ENCODE measurements around the gene KDM3A. TPM values are rescaled to one million over a fixed set of nuclear protein-coding genes. Genes with fewer than 3 reads are reported as not detected.

The KDM3A gene
- total RNA-seq, 1 experiment from 2014 or later: 34.2 TPM

DNA sequence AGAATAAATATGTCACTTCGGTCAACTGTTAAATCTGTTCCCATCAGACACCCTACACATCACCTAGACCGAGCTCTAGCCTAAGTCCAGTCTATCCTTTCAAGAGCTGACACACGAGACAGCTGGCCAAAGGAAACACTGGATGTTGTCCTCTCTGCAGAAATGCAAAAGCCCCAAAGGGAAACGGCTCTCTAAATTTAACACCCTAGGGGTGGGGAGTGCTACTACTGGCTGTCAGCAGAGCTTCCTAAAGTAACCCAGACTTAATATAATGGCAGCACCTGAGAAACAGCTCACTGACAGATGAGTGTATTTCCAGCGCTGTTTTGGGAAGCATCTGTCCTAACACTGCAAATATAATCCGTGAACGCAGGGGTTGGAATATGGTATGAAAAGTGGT lies 66.4 kb downstream of the KDM3A start:
- Mint-ChIP-seq H3K4me3 (no peak overlapping the region), H3K36me3 (peaks cover 25% of the 10 kb centered on the region), H3K27ac (no peak overlapping the region), H3K9me3 (peaks cover 6% of the 10 kb centered on the region), H3K4me1 (no peaks in the 10 kb centered on the region), H3K27me3 (ENCODE audit: low read depth) (no peaks in the 10 kb centered on the region)
- no peak for DNase-seq (ENCODE audit: low spot score)
- CTCF ChIA-PET: no interaction called here
- POLR2A ChIA-PET: interaction anchor here (0.5 kb wide), 1 partner anchor 75 kb away, joined by 3 read pairs; no protein-coding TSS in a partner anchor
- no peak for ATAC-seq
- TF ChIP-seq E2F1 (CRISPR knock-in tag; IDR thresholded peaks at IDR 0.05) (no peak), FOXP1 (CRISPR knock-in tag; IDR thresholded peaks at IDR 0.05; ENCODE audit: borderline replicate concordance) (no peak), ERG (CRISPR knock-in tag; IDR thresholded peaks at IDR 0.05) (no peak), ATF1 (CRISPR knock-in tag; IDR thresholded peaks at IDR 0.05) (no peak)
- TF ChIP-seq, protein P1, sequence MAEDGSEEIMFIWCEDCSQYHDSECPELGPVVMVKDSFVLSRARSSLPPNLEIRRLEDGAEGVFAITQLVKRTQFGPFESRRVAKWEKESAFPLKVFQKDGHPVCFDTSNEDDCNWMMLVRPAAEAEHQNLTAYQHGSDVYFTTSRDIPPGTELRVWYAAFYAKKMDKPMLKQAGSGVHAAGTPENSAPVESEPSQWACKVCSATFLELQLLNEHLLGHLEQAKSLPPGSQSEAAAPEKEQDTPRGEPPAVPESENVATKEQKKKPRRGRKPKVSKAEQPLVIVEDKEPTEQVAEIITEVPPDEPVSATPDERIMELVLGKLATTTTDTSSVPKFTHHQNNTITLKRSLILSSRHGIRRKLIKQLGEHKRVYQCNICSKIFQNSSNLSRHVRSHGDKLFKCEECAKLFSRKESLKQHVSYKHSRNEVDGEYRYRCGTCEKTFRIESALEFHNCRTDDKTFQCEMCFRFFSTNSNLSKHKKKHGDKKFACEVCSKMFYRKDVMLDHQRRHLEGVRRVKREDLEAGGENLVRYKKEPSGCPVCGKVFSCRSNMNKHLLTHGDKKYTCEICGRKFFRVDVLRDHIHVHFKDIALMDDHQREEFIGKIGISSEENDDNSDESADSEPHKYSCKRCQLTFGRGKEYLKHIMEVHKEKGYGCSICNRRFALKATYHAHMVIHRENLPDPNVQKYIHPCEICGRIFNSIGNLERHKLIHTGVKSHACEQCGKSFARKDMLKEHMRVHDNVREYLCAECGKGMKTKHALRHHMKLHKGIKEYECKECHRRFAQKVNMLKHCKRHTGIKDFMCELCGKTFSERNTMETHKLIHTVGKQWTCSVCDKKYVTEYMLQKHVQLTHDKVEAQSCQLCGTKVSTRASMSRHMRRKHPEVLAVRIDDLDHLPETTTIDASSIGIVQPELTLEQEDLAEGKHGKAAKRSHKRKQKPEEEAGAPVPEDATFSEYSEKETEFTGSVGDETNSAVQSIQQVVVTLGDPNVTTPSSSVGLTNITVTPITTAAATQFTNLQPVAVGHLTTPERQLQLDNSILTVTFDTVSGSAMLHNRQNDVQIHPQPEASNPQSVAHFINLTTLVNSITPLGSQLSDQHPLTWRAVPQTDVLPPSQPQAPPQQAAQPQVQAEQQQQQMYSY (CRISPR knock-in tag; IDR thresholded peaks at IDR 0.05): no peak
- TF ChIP-seq, protein P2, sequence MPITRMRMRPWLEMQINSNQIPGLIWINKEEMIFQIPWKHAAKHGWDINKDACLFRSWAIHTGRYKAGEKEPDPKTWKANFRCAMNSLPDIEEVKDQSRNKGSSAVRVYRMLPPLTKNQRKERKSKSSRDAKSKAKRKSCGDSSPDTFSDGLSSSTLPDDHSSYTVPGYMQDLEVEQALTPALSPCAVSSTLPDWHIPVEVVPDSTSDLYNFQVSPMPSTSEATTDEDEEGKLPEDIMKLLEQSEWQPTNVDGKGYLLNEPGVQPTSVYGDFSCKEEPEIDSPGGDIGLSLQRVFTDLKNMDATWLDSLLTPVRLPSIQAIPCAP (CRISPR knock-in tag; IDR thresholded peaks at IDR 0.05): no peak

DNA sequence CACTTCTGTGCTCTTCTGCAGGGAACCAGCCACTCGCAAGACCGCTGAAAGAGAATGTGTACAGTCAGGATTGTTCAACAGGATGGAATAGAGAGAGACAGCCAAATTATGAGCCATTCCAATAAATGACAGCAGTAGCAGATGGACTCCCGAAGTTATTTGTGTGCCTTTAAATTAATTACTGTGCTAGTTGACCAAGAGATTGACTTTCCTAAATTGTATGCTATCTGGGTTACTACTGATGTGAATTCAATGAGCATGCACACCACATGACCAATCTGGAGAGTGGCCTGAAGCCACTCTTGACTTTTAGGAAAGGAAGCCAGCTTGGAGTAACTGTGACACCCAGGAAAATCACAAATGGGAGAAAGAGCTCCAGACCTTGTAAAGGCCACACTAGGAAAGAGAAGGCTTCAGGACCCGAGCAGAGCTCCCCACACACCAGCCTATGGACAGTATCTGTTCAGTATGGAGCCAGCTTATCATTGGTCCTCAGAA lies 69.3 kb downstream of the KDM3A start:
- Mint-ChIP-seq H3K27me3 (ENCODE audit: low read depth) (no peaks in the 10 kb centered on the region), H3K36me3 (peaks cover 6% of the 10 kb centered on the region), H3K27ac (no peak overlapping the region), H3K4me1 (no peaks in the 10 kb centered on the region), H3K4me3 (no peak overlapping the region), H3K9me3 (no peaks in the 10 kb centered on the region)
- no peak for DNase-seq (ENCODE audit: low spot score)
- CTCF ChIA-PET: no interaction called here
- POLR2A ChIA-PET: no interaction called here
- no peak for ATAC-seq
- TF ChIP-seq GRHL2 (CRISPR knock-in tag; IDR thresholded peaks at IDR 0.05; ENCODE audit: insufficient replicate concordance, severe bottlenecking) (no peak), CBFB (CRISPR knock-in tag; IDR thresholded peaks at IDR 0.05; ENCODE audit: low read depth) (no peak), OVOL2 (CRISPR knock-in tag; IDR thresholded peaks at IDR 0.05; ENCODE audit: borderline replicate concordance) (no peak), ZNF263 (CRISPR knock-in tag; IDR thresholded peaks at IDR 0.05; ENCODE audit: low read depth) (no peak), E2F4 (CRISPR knock-in tag; IDR thresholded peaks at IDR 0.05; ENCODE audit: borderline replicate concordance, low read depth) (no peak), ZSCAN18 (CRISPR knock-in tag; IDR thresholded peaks at IDR 0.05) (no peak), RORB (CRISPR knock-in tag; IDR thresholded peaks at IDR 0.05) (no peak), CDX4 (CRISPR knock-in tag; IDR thresholded peaks at IDR 0.05; ENCODE audit: borderline replicate concordance) (no peak), ZNF232 (CRISPR knock-in tag; IDR thresholded peaks at IDR 0.05) (no peak), ZNF532 (CRISPR knock-in tag; IDR thresholded peaks at IDR 0.05; ENCODE audit: borderline replicate concordance) (no peak), ERG (CRISPR knock-in tag; IDR thresholded peaks at IDR 0.05) (no peak)
- TF ChIP-seq, protein P2 (CRISPR knock-in tag; IDR thresholded peaks at IDR 0.05): no peak

All from WTC11 (cell line).